Thoracic aorta (tissue), 2 donors: ENCODE measurements around the gene PPP1R3A. TPM values are rescaled to one million over a fixed set of nuclear protein-coding genes. Genes with fewer than 3 reads are reported as not detected.

Source experiments
- ATAC-seq: fragments of 150-250 bp; one replicate; pipeline ENCODE4 v1.8.0; 2017; ENCODE audit warnings: low read depth; ENCODE audit not compliant: insufficient number of reproducible peaks, low FRiP score
- DNase-seq: peaks from one replicate; pipeline ENCODE4 v3.0.0-alpha.2; 2020; ENCODE audit warnings: low spot score
- H3K27ac ChIP-seq, 2 donors: fragments of 200-600 bp; sonication (generic); 1 replicate in 1 of 2; 2 replicates in 1 of 2; pipeline ENCODE4 v1.5.1; 2016; ENCODE audit warnings: mild to moderate bottlenecking in 2 of 2, moderate library complexity in 2 of 2
- H3K27me3 ChIP-seq: fragments of 200-600 bp; sonication (generic); replicated peaks from 2 replicates; pipeline ENCODE4 v1.6.0; 2016; ENCODE audit warnings: mild to moderate bottlenecking; ENCODE audit not compliant: insufficient read depth
- H3K36me3 ChIP-seq: fragments of 200-600 bp; sonication (generic); one replicate; pipeline ENCODE4 v1.5.1; 2016
- H3K4me1 ChIP-seq, 2 donors: fragments of 200-600 bp; sonication (generic); 1 replicate in 1 of 2; 2 replicates in 1 of 2; pipeline versions ENCODE4 v1.5.1 to v1.6.0; 2016; ENCODE audit warnings: low read depth in 2 of 2, mild to moderate bottlenecking in 1 of 2; ENCODE audit not compliant: control insufficient read depth in 1 of 2
- H3K4me3 ChIP-seq: fragments of 200-600 bp; sonication (generic); 2 replicates; pipeline ENCODE4 v1.5.1; 2016; ENCODE audit warnings: mild to moderate bottlenecking
- H3K9me3 ChIP-seq: fragments of 200-600 bp; sonication (generic); 2 replicates; pipeline ENCODE4 v1.5.1; 2016
- total RNA-seq, 2 donors: library from RNA; depleted of rRNA; stranded (reverse); fragments of >200 nt; gene quantifications; one replicate each; pipeline versions ENCODE4 v1.1.0 to v1.2.3, GENCODE V29; 2016
- TF ChIP-seq, protein P1 (sequence below): fragments of 200-600 bp; sonication (generic); IDR thresholded peaks from one replicate; pipeline ENCODE4 v1.5.1; 2019; ENCODE audit warnings: antibody characterized with exemption

PPP1R3A gene
- total RNA-seq, 2 donors from 2014 or later: 0.35 TPM; not detected in 1

GRCh38 chr7:113907617-113908016, 11.2 kb downstream of the PPP1R3A start:
- TF ChIP-seq, protein P1, sequence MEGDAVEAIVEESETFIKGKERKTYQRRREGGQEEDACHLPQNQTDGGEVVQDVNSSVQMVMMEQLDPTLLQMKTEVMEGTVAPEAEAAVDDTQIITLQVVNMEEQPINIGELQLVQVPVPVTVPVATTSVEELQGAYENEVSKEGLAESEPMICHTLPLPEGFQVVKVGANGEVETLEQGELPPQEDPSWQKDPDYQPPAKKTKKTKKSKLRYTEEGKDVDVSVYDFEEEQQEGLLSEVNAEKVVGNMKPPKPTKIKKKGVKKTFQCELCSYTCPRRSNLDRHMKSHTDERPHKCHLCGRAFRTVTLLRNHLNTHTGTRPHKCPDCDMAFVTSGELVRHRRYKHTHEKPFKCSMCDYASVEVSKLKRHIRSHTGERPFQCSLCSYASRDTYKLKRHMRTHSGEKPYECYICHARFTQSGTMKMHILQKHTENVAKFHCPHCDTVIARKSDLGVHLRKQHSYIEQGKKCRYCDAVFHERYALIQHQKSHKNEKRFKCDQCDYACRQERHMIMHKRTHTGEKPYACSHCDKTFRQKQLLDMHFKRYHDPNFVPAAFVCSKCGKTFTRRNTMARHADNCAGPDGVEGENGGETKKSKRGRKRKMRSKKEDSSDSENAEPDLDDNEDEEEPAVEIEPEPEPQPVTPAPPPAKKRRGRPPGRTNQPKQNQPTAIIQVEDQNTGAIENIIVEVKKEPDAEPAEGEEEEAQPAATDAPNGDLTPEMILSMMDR: no peak
- Histone ChIP-seq H3K36me3 (no peaks in the 10 kb centered on the region), H3K9me3 (no peaks in the 10 kb centered on the region), H3K27ac (no peak overlapping the region), H3K27me3 (no peaks in the 10 kb centered on the region), H3K4me1 (no peaks in the 10 kb centered on the region), H3K4me3 (no peak overlapping the region)
- DNase-seq (no peak), ATAC-seq (no peak)

GRCh38 chr7:113904521-113904920, 14.3 kb downstream of the PPP1R3A start:
- ATAC-seq: no peak
- no peak overlapping the region for H3K27ac ChIP-seq
- H3K36me3 ChIP-seq: no peaks in the 10 kb centered on the region
- H3K4me3 ChIP-seq: no peak overlapping the region
- TF ChIP-seq, protein P1: no peak
- DNase-seq: no peak
- no peaks in the 10 kb centered on the region for H3K9me3 ChIP-seq
- H3K4me1 ChIP-seq: no peaks in the 10 kb centered on the region
- no peaks in the 10 kb centered on the region for H3K27me3 ChIP-seq

- Histone ChIP-seq H3K9me3 (no peaks in the 10 kb centered on the region), H3K4me3 (no peak overlapping the region), H3K4me1 (peaks cover 8 to 15% of the 10 kb centered on the region in 2 donors), H3K27ac (peak overlapping the region in 1 of 2 donors; percentile 53), H3K27me3 (no peaks in the 10 kb centered on the region), H3K36me3 (no peaks in the 10 kb centered on the region)
- DNase-seq (no peak), ATAC-seq (no peak)
- TF ChIP-seq, protein P1: no peak
Observed at GRCh38 chr7:113892818-113893217, 26.0 kb downstream of the PPP1R3A start.

- H3K9me3 ChIP-seq: no peaks in the 10 kb centered on the region
- no peaks in the 10 kb centered on the region for H3K36me3 ChIP-seq
- H3K27me3 ChIP-seq: no peaks in the 10 kb centered on the region
- peaks cover 8 to 15% of the 10 kb centered on the region in 2 donors for H3K4me1 ChIP-seq
- TF ChIP-seq, protein P1: no peak
- ATAC-seq (peak; percentile 50), DNase-seq (no peak)
- H3K4me3 ChIP-seq: no peak overlapping the region
- H3K27ac ChIP-seq: peak overlapping the region; percentile 22 to 53
Observed at GRCh38 chr7:113891828-113892227, 27.0 kb downstream of the PPP1R3A start.

- TF ChIP-seq, protein P1: no peak
- Histone ChIP-seq H3K4me3 (no peak overlapping the region), H3K36me3 (no peaks in the 10 kb centered on the region), H3K4me1 (peaks cover 8 to 15% of the 10 kb centered on the region in 2 donors), H3K27ac (no peak overlapping the region), H3K9me3 (no peaks in the 10 kb centered on the region), H3K27me3 (no peaks in the 10 kb centered on the region)
- DNase-seq (no peak), ATAC-seq (no peak)
Observed at GRCh38 chr7:113891031-113891350, 27.8 kb downstream of the PPP1R3A start.
